H1 (cell line): Measurements from ENCODE around the gene ADCY7. TPM values are rescaled to one million over a fixed set of nuclear protein-coding genes. Genes with fewer than 3 reads are reported as not detected.

ENCODE experiments used
- CTCF ChIA-PET: fragments of 300-600 bp; sonication (Branson Sonifier 250); formaldehyde crosslinking; loops from one replicate; lab custom pipeline; 2021; ENCODE audit not compliant: partially characterized antibody; lab: Charles Lee
- POLR2A ChIA-PET: fragments of 300-600 bp; sonication (Branson Sonifier 250); formaldehyde crosslinking; loops from one replicate; lab custom pipeline; 2021; ENCODE audit warnings: inconsistent platforms; ENCODE audit not compliant: partially characterized antibody; lab: Charles Lee
- DNase-seq, 2 experiments: peaks; one replicate each; pipeline versions ENCODE4 v3.0.0 to v3.0.0-alpha.2; 2010 to 2022; ENCODE audit warnings: low spot score in 2 of 2, low read depth in 1 of 2, mixed read lengths in 1 of 2
- FAIRE-seq: peaks from 2 replicates; lab custom pipeline; 2011; peaks lifted over from hg19 to GRCh38; lab: Jason Lieb, UNC
- H2AFZ ChIP-seq: 2 replicates; pipeline ENCODE4 v1.8.1; 2012; ENCODE audit warnings: low read length, inconsistent platforms
- H2AK5ac ChIP-seq: 2 replicates; pipeline ENCODE4 v1.6.1; 2013; ENCODE audit warnings: low read depth, low read length
- H2BK120ac ChIP-seq: replicated peaks from 2 replicates; pipeline ENCODE3; 2013; ENCODE audit warnings: low read depth, low read length, inconsistent platforms
- H2BK12ac ChIP-seq: 2 replicates; pipeline ENCODE4 v1.6.1; 2013; ENCODE audit warnings: low read depth, low read length
- H2BK15ac ChIP-seq: 2 replicates; pipeline ENCODE4 v1.6.1; 2013; ENCODE audit warnings: low read length
- H2BK20ac ChIP-seq: 2 replicates; pipeline ENCODE4 v1.6.1; 2013; ENCODE audit warnings: low read length
- H2BK5ac ChIP-seq: 2 replicates; pipeline ENCODE4 v1.6.1; 2013; ENCODE audit warnings: low read depth, low read length
- H3K14ac ChIP-seq: 2 replicates; pipeline ENCODE4 v1.6.1; 2013; ENCODE audit warnings: inconsistent platforms; ENCODE audit not compliant: insufficient read length
- H3K18ac ChIP-seq: 2 replicates; pipeline ENCODE4 v1.6.1; 2013; ENCODE audit warnings: low read length; ENCODE audit errors: extremely low read depth
- H3K23ac ChIP-seq: 2 replicates; pipeline ENCODE4 v1.6.1; 2013; ENCODE audit warnings: inconsistent platforms; ENCODE audit not compliant: insufficient read length
- H3K23me2 ChIP-seq: 2 replicates; pipeline ENCODE4 v1.6.1; 2013; ENCODE audit warnings: low read depth, low read length
- H3K27ac ChIP-seq: 2 replicates; pipeline ENCODE4 v1.6.1; 2011; ENCODE audit warnings: low read depth, low read length, inconsistent platforms
- H3K27me3 ChIP-seq, 4 experiments: replicated peaks in 1 of 4; 1 replicate in 1 of 4; 2 replicates in 3 of 4; pipeline versions ENCODE4 v1.6.1 to v1.8.1; 2011 to 2013; ENCODE audit warnings: low read length in 3 of 4, mild to moderate bottlenecking in 3 of 4, inconsistent platforms in 2 of 4, mixed read lengths in 2 of 4, moderate library complexity in 1 of 4; ENCODE audit not compliant: control insufficient read depth in 3 of 4, insufficient read depth in 3 of 4; ENCODE audit errors: extremely low read depth in 1 of 4
- H3K36me3 ChIP-seq, 4 experiments: 2 replicates each; pipeline versions ENCODE4 v1.6.1 to v1.8.1; 2011 to 2013; ENCODE audit warnings: mild to moderate bottlenecking in 4 of 4, low read length in 3 of 4, moderate library complexity in 2 of 4, control low read depth in 1 of 4, inconsistent platforms in 1 of 4; ENCODE audit not compliant: insufficient read depth in 4 of 4, control insufficient read depth in 2 of 4
- H3K4ac ChIP-seq: replicated peaks from 2 replicates; pipeline ENCODE3; 2013; ENCODE audit warnings: low read length, low read depth, mixed read lengths, inconsistent platforms; ENCODE audit not compliant: insufficient read length
- H3K4me1 ChIP-seq, 4 experiments: replicated peaks in 1 of 4; 1 replicate in 1 of 4; 2 replicates in 3 of 4; pipeline versions ENCODE4 v1.6.1 to v1.8.1; 2011 to 2013; ENCODE audit warnings: low read length in 3 of 4, inconsistent platforms in 2 of 4, mixed read lengths in 1 of 4; ENCODE audit not compliant: insufficient read depth in 4 of 4, control insufficient read depth in 3 of 4
- H3K4me2 ChIP-seq, 2 experiments: 2 replicates each; pipeline versions ENCODE4 v1.6.1 to v1.8.1; 2011 to 2013; ENCODE audit warnings: low read depth in 2 of 2, low read length in 2 of 2, control low read depth in 1 of 2, inconsistent platforms in 1 of 2, mild to moderate bottlenecking in 1 of 2; ENCODE audit not compliant: insufficient read depth in 1 of 2
- H3K4me3 ChIP-seq, 4 experiments: fragments of 200-600, 300-600 bp in 1 of 4; sonication (generic), shearing (Covaris generic), sonication (Bioruptor Twin) in 1 of 4; 2 replicates each; pipeline versions ENCODE4 v1.5.1 to v1.8.1; 2011 to 2016; ENCODE audit warnings: low read length in 4 of 4, low read depth in 3 of 4, control low read depth in 2 of 4, inconsistent platforms in 2 of 4, mild to moderate bottlenecking in 2 of 4, mixed read lengths in 1 of 4, moderate library complexity in 1 of 4; ENCODE audit not compliant: insufficient read depth in 2 of 4; ENCODE audit errors: extremely low read depth in 1 of 4
- H3K56ac ChIP-seq: replicated peaks from 2 replicates; pipeline ENCODE3; 2013; ENCODE audit warnings: low read depth, mild to moderate bottlenecking, mixed read lengths, low read length, inconsistent platforms; ENCODE audit not compliant: insufficient read length
- H3K79me1 ChIP-seq: 2 replicates; pipeline ENCODE4 v1.6.1; 2013; ENCODE audit warnings: low read depth, low read length, control low read depth
- H3K79me2 ChIP-seq, 2 experiments: 2 replicates each; pipeline versions ENCODE4 v1.6.1 to v1.8.1; 2012 to 2013; ENCODE audit warnings: low read length in 2 of 2, mild to moderate bottlenecking in 2 of 2, inconsistent platforms in 1 of 2; ENCODE audit not compliant: insufficient read depth in 2 of 2, control insufficient read depth in 1 of 2
- H3K9ac ChIP-seq, 4 experiments: replicated peaks in 1 of 4; 1 replicate in 1 of 4; 2 replicates in 3 of 4; pipeline versions ENCODE4 v1.6.1 to v1.8.1; 2011 to 2013; ENCODE audit warnings: low read depth in 3 of 4, low read length in 3 of 4, control low read depth in 2 of 4, mild to moderate bottlenecking in 2 of 4, moderate library complexity in 2 of 4, inconsistent platforms in 1 of 4; ENCODE audit errors: extremely low read depth in 1 of 4
- H3K9me3 ChIP-seq, 2 experiments: 2 replicates each; pipeline versions ENCODE4 v1.6.1 to v1.8.1; 2012 to 2013; ENCODE audit warnings: mild to moderate bottlenecking in 2 of 2, moderate library complexity in 2 of 2, control low read depth in 1 of 2, inconsistent platforms in 1 of 2, low read depth in 1 of 2, low read length in 1 of 2, mixed read lengths in 1 of 2; ENCODE audit not compliant: insufficient read depth in 2 of 2
- H4K20me1 ChIP-seq, 2 experiments: replicated peaks in 1 of 2; 2 replicates each; pipeline versions ENCODE3 to v1.8.1; 2011 to 2013; ENCODE audit warnings: inconsistent platforms in 2 of 2, low read length in 2 of 2, mild to moderate bottlenecking in 1 of 2; ENCODE audit not compliant: insufficient read depth in 2 of 2, control insufficient read depth in 1 of 2
- H4K5ac ChIP-seq: 2 replicates; pipeline ENCODE4 v1.6.1; 2013; ENCODE audit warnings: low read length, low read depth, mixed read lengths, inconsistent platforms; ENCODE audit not compliant: insufficient read length
- H4K8ac ChIP-seq: 2 replicates; pipeline ENCODE4 v1.8.0; 2013; ENCODE audit warnings: mild to moderate bottlenecking, moderate library complexity, low read length, inconsistent platforms; ENCODE audit not compliant: insufficient read depth; ENCODE audit errors: extremely low read depth
- H4K91ac ChIP-seq: replicated peaks from 2 replicates; pipeline ENCODE3; 2013; ENCODE audit warnings: low read length, mixed read lengths, inconsistent platforms; ENCODE audit not compliant: insufficient read length
- BACH1 ChIP-seq: IDR thresholded peaks from 2 replicates; pipeline ENCODE4 v1.6.1; 2012; ENCODE audit warnings: low read length, improper control_type of control experiment
- BCL11A ChIP-seq, 2 experiments: IDR thresholded peaks; one replicate each; pipeline ENCODE4 v1.6.1; 2011; ENCODE audit warnings: low read depth in 2 of 2, low read length in 2 of 2, mild to moderate bottlenecking in 2 of 2
- GABPA ChIP-seq: IDR thresholded peaks from 2 replicates; pipeline ENCODE4 v1.6.1; 2011; ENCODE audit warnings: mild to moderate bottlenecking, low read length, moderate library complexity, borderline replicate concordance; ENCODE audit not compliant: insufficient read depth
- HDAC6 ChIP-seq: IDR thresholded peaks from one replicate; pipeline ENCODE4 v1.7.1; 2012; ENCODE audit warnings: low read depth, mild to moderate bottlenecking, inconsistent platforms, low read length, moderate library complexity
- RAD21 ChIP-seq, 2 experiments: IDR thresholded peaks in 1 of 2; conservative IDR thresholded peaks in 1 of 2; 2 replicates each; pipeline ENCODE4 v1.6.1; 2011; ENCODE audit warnings: low read depth in 2 of 2, low read length in 2 of 2, improper control_type of control experiment in 1 of 2, inconsistent platforms in 1 of 2, mild to moderate bottlenecking in 1 of 2, moderate library complexity in 1 of 2
- RBBP5 ChIP-seq: IDR thresholded peaks from 2 replicates; pipeline ENCODE4 v1.7.1; 2012; ENCODE audit warnings: low read depth, mild to moderate bottlenecking, inconsistent platforms, low read length, moderate library complexity, borderline replicate concordance
- TAF1 ChIP-seq: IDR thresholded peaks from 2 replicates; pipeline ENCODE4 v1.6.1; 2011; ENCODE audit warnings: mild to moderate bottlenecking, low read depth, low read length
- TAF7 ChIP-seq: optimal IDR thresholded peaks from 2 replicates; pipeline ENCODE3; 2011; ENCODE audit warnings: low read depth, mild to moderate bottlenecking, inconsistent platforms, low read length, moderate library complexity, borderline replicate concordance
- TEAD4 ChIP-seq: IDR thresholded peaks from 2 replicates; pipeline ENCODE4 v1.6.1; 2012; ENCODE audit warnings: low read depth, low read length, inconsistent platforms, mixed read lengths
- WGBS, 2 experiments: shearing (Covaris generic) in 1 of 2; methylation state at CpG; one replicate each; pipeline versions ENCODE4 v1.1.6 to v1.1.7; 2013 to 2015; ENCODE audit warnings: low lambda C conversion rate in 2 of 2, mixed read lengths in 2 of 2, inconsistent platforms in 1 of 2, low coverage in 1 of 2, missing lambda C conversion rate in 1 of 2; ENCODE audit not compliant: insufficient replicate concordance in 2 of 2, insufficient coverage in 1 of 2, insufficient read length in 1 of 2; ENCODE audit errors: extremely low coverage in 1 of 2, missing lambda C conversion rate in 1 of 2; 5-methylcytosine and 5-hydroxymethylcytosine counted together
- polyA plus RNA-seq, 7 experiments: library from polyadenylated mRNA; depleted of rRNA in 3 of 7; stranded (reverse) in 5 of 7; unstranded in 2 of 7; fragments of >200 nt in 5 of 7; fragments of 200-250 nt in 2 of 7; gene quantifications; 1 replicate in 5 of 7; 2 replicates in 1 of 7; 4 replicates in 1 of 7; pipeline versions ENCODE4 v1.2.1 to v1.2.3, GENCODE V29; 2011 to 2013; ENCODE audit warnings: missing spikeins in 2 of 7, mixed read lengths in 2 of 7
- total RNA-seq: library from RNA; stranded (reverse); fragmentation: NEBNext Ultra II Directional; extraction: Animal tissue kit (Norgen Biotek cat#: 25700); gene quantifications from 2 replicates; pipeline ENCODE4 v1.2.1, GENCODE V29; 2021

Gene ADCY7
- total and polyA plus RNA-seq, 2 of the 8 experiments (the other 6 are each of a cell fraction or from before 2014, with no cell fraction given) = 2.4 to 5.1 TPM

- Histone ChIP-seq H3K4me1 (peaks cover 0 to 4% (median 1%) of the 10 kb centered on the region in 4 experiments; a peak in 2 of 7 replicates), H3K14ac (no peak overlapping the region), H4K20me1 (no peaks in the 10 kb centered on the region), H3K4me2 (no peak overlapping the region), H3K79me1 (no peaks in the 10 kb centered on the region; the same call in 1 of the 2 replicates), H3K36me3 (no peaks in the 10 kb centered on the region), H2BK120ac (no peak overlapping the region), H2BK20ac (no peak overlapping the region), H2BK12ac (no peak overlapping the region), H3K9me3 (no peaks in the 10 kb centered on the region), H3K4me3 (no peak overlapping the region), H3K18ac (no peak overlapping the region), H2AK5ac (no peak overlapping the region), H4K91ac (no peak overlapping the region), H3K4ac (no peak overlapping the region), H3K79me2 (no peaks in the 10 kb centered on the region), H3K56ac (no peak overlapping the region), H3K23me2 (no peaks in the 10 kb centered on the region), H4K8ac (peak overlapping the region; percentile 29; the same call in 1 of the 2 replicates), H2BK15ac (no peak overlapping the region), H3K27ac (no peak overlapping the region), H2BK5ac (no peak overlapping the region), H4K5ac (no peak overlapping the region), H3K23ac (no peak overlapping the region), H3K9ac (no peak overlapping the region), H2AFZ (no peak overlapping the region), H3K27me3 (no peaks in the 10 kb centered on the region)
- ChIA-PET POLR2A (no interaction called here), CTCF (interaction anchor here (1.0 to 1.9 kb wide), 8 partner anchors 9 to 95 kb away, joined by 3 to 6 read pairs (median 4); no protein-coding TSS in a partner anchor)
- no peak for FAIRE-seq
- TF ChIP-seq TEAD4 (0 out of 2 replicates have a peak, but pooled peaks have one; percentile 6), RBBP5 (no peak), TAF7 (no peak), GABPA (no peak), RAD21 (IDR thresholded peaks at IDR 0.05 in 1 of 2, conservative IDR thresholded peaks at IDR 0.05 in 1 of 2; ENCODE audit: low read depth in 2 of 2, low read length in 2 of 2) (no peak), BCL11A (IDR thresholded peaks at IDR 0.05; ENCODE audit: low read depth in 2 of 2, low read length in 2 of 2) (no peak), TAF1 (no peak), HDAC6 (no peak), BACH1 (no peak)
- WGBS, 2 experiments = 80% methylated on average over 23 of the region's 23 CpGs; no CpG with 5 or more reads in 1 of the 2 experiments
- no peak for DNase-seq
Observed at GRCh38 chr16:50259334-50260205, 6.8 kb upstream of the ADCY7 start.
